Esophagus squamous epithelium (tissue), 4 donors: ENCODE results near the gene TPX2.

Source experiments
- CTCF ChIP-seq, 6 experiments: fragments of 450-650 bp in 4 of 6; fragments of 200-600 bp in 2 of 6; sonication (generic) in 2 of 6; IDR thresholded peaks; one replicate each; pipeline ENCODE4 v1.5.1; 2016 to 2019; ENCODE audit warnings: antibody characterized with exemption in 6 of 6, mild to moderate bottlenecking in 4 of 6, moderate library complexity in 4 of 6
- POLR2A ChIP-seq, 4 donors: fragments of 450-650 bp; IDR thresholded peaks; one replicate each; pipeline ENCODE4 v1.6.1; 2017; ENCODE audit warnings: antibody characterized with exemption in 4 of 4, mild to moderate bottlenecking in 4 of 4, moderate library complexity in 3 of 4

DNA sequence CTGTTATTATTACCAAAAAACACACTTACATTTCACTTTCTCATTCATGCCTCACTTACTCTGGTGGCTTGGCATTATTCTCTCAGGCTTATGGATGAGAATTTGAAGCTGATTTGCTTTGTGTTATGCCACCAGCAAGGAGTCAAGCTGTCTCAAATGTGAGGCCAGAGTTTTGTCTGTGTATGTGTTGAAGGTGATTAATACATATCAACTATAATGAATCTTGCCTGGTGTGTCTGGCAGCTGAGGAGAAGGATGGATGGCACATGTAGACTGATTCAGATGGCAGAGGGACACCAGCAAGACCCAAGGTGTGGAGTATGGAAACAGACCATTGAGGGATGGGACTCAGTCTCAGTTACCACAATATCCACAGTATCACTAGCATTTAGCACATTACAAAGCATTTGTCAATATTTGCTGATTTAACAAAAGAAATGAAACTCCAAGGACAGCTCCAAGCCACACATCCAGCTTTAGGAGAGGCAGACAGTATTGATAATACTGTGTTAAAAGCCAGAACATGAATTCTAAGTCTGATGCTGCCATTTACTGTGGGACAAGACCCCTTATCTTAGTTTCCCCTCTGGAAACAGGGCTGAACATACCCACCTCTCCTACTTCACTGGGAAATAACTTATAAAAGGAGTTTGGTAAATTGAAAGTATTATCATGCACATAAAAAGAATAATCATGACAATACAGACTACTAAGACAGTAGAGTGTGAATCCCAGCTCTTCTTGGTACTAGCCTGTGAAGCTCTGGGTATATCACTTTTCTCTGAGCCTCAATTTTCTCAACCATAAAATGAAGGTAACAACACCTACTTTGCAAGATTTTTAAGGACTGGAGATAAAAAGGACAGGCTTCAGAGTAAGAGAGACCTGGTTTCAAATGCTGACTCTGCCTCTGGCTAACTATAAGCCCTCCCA lies 27.6 kb upstream of the TPX2 start:
- TF ChIP-seq CTCF (IDR thresholded peaks at IDR 0.05) (no peak), POLR2A (IDR thresholded peaks at IDR 0.05) (no peak)
